HG02938 (cell line): Measurements from ENCODE around the gene SETSIP.
"Not testable (repeated sequence)": the region's sequence is repeated elsewhere in the genome, so short reads cannot be mapped to it uniquely, and the experiment has no call there.

Experiments used
- ATAC-seq: cut with Tn5 transposase; IDR thresholded peaks from one replicate; pipeline ENCODE4 v1.9.1; 2021; ENCODE audit warnings: mild to moderate bottlenecking, moderate library complexity; ENCODE audit not compliant: unreplicated experiment

SETSIP gene

GRCh38 chr1:92075311-92075710 lies at the start of gene SETSIP:
Gene SETSIP, minus strand, starts transcription at chr1:92075411. Its CDS starts 0 bp downstream, at chr1:92075411.
- no peak for ATAC-seq

- ATAC-seq = no peak
These were observed 48.7 kb upstream of the SETSIP start for GRCh38 chr1:92123868-92124267.

GRCh38 chr1:92118826-92119225 lies 43.6 kb upstream of the SETSIP start:
- no peak for ATAC-seq

- no peak for ATAC-seq
These were observed 42.3 kb upstream of the SETSIP start for GRCh38 chr1:92117526-92117925.

- ATAC-seq = no peak
These were observed 33.4 kb upstream of the SETSIP start for GRCh38 chr1:92108631-92109030.

- no peak for ATAC-seq
These were observed 30.4 kb upstream of the SETSIP start for GRCh38 chr1:92105546-92106081.

GRCh38 chr1:92096317-92096716 lies 21.1 kb upstream of the SETSIP start:
- no peak for ATAC-seq

GRCh38 chr1:92095874-92096273 lies 20.7 kb upstream of the SETSIP start:
- no peak for ATAC-seq

GRCh38 chr1:92094595-92094994 lies 19.4 kb upstream of the SETSIP start:
- no peak for ATAC-seq

- ATAC-seq = no peak
These were observed 18.9 kb upstream of the SETSIP start for GRCh38 chr1:92094090-92094489.

GRCh38 chr1:92091625-92092024 lies 16.4 kb upstream of the SETSIP start:
- no peak for ATAC-seq

- no peak for ATAC-seq
These were observed 12.3 kb upstream of the SETSIP start for GRCh38 chr1:92087542-92087941.

- no peak for ATAC-seq
These were observed 10.5 kb upstream of the SETSIP start for GRCh38 chr1:92085727-92086126.

- ATAC-seq = no peak
These were observed 9.4 kb upstream of the SETSIP start for GRCh38 chr1:92084651-92085050.

- no peak for ATAC-seq
These were observed 5.8 kb upstream of the SETSIP start for GRCh38 chr1:92081031-92081430.

- ATAC-seq = peak; percentile 96
These were observed 5.1 kb upstream of the SETSIP start, which contains the start of gene BTBD8 for GRCh38 chr1:92080128-92080985. Gene BTBD8, plus strand, starts transcription at chr1:92080345. Its CDS starts 227 bp downstream, at chr1:92080572.

- no peak for ATAC-seq
These were observed 4.2 kb upstream of the SETSIP start for GRCh38 chr1:92079441-92079840.

GRCh38 chr1:92078077-92078476 lies 2.9 kb upstream of the SETSIP start:
- ATAC-seq = not testable (repeated sequence)

- ATAC-seq = no peak
These were observed 1.2 kb upstream of the SETSIP start for GRCh38 chr1:92076363-92076762.

- ATAC-seq = not testable (repeated sequence)
These were observed 765 bp downstream of the SETSIP start for GRCh38 chr1:92074446-92074845.

- no peak for ATAC-seq
These were observed 4.3 kb downstream of the SETSIP start for GRCh38 chr1:92070892-92071291.

GRCh38 chr1:92066321-92066720 lies 8.9 kb downstream of the SETSIP start:
- no peak for ATAC-seq
